HFFc6 (cell line): ENCODE results near the gene DDC. TPM values are rescaled to one million over a fixed set of nuclear protein-coding genes. Genes with fewer than 3 reads are reported as not detected.

Source experiments
- DNase-seq: peaks from one replicate; pipeline ENCODE4 v3.0.0-alpha.2; 2018
- H3K27ac Mint-ChIP-seq: 2 replicates; pipeline ENCODE4 v1.8.0; 2020; ENCODE audit warnings: mild to moderate bottlenecking, mixed read lengths
- H3K27me3 Mint-ChIP-seq: 2 replicates; pipeline ENCODE4 v1.8.0; 2021; ENCODE audit warnings: mild to moderate bottlenecking, moderate library complexity, mixed read lengths; ENCODE audit not compliant: insufficient read depth
- H3K36me3 Mint-ChIP-seq: 2 replicates; pipeline ENCODE4 v1.8.0; 2021; ENCODE audit warnings: low read depth, mixed read lengths
- H3K4me1 Mint-ChIP-seq: 2 replicates; pipeline ENCODE4 v1.8.0; 2020; ENCODE audit warnings: low read depth, mixed read lengths
- H3K4me3 Mint-ChIP-seq: 2 replicates; pipeline ENCODE4 v1.8.0; 2020; ENCODE audit warnings: mild to moderate bottlenecking, moderate library complexity, mixed read lengths
- H3K9me3 Mint-ChIP-seq: 2 replicates; pipeline ENCODE4 v1.8.0; 2020; ENCODE audit warnings: mild to moderate bottlenecking, mixed read lengths
- CTCF ChIP-seq: fragments of 200-600 bp; sonication (generic); IDR thresholded peaks from 2 replicates; pipeline ENCODE4 v1.5.0; 2021; ENCODE audit warnings: antibody characterized with exemption, mild to moderate bottlenecking
- total RNA-seq, 6 experiments: library from RNA; stranded (reverse); fragmentation: NEBNext Ultra II Directional; extraction: Animal tissue kit (Norgen Biotek cat#: 25700); gene quantifications; 2 replicates in 1 of 6; 3 replicates in 5 of 6; pipeline ENCODE4 v1.2.3, GENCODE V29; 2021

The DDC gene
- total RNA-seq, 6 experiments from 2014 or later = not detected

GRCh38 chr7:50423860-50424259 is 141.3 kb downstream of the DDC start:
- TF ChIP-seq CTCF = no peak
- H3K9me3 Mint-ChIP-seq = no peaks in the 10 kb centered on the region
- peaks cover 3% of the 10 kb centered on the region for H3K27me3 Mint-ChIP-seq
- DNase-seq = no peak
- no peaks in the 10 kb centered on the region for H3K4me1 Mint-ChIP-seq
- no peak overlapping the region for H3K4me3 Mint-ChIP-seq
- no peak overlapping the region for H3K27ac Mint-ChIP-seq
- no peaks in the 10 kb centered on the region for H3K36me3 Mint-ChIP-seq

GRCh38 chr7:50422858-50423257 is 142.3 kb downstream of the DDC start:
- no peaks in the 10 kb centered on the region for H3K36me3 Mint-ChIP-seq
- H3K27me3 Mint-ChIP-seq = peaks cover 3% of the 10 kb centered on the region
- DNase-seq = no peak
- H3K27ac Mint-ChIP-seq = no peak overlapping the region
- H3K4me3 Mint-ChIP-seq = no peak overlapping the region
- no peaks in the 10 kb centered on the region for H3K9me3 Mint-ChIP-seq
- H3K4me1 Mint-ChIP-seq = no peaks in the 10 kb centered on the region
- no peak for TF ChIP-seq CTCF

- H3K27ac Mint-ChIP-seq = no peak overlapping the region
- H3K36me3 Mint-ChIP-seq = no peaks in the 10 kb centered on the region
- H3K9me3 Mint-ChIP-seq = no peaks in the 10 kb centered on the region
- DNase-seq = no peak
- TF ChIP-seq CTCF = no peak
- H3K27me3 Mint-ChIP-seq = peaks cover 3% of the 10 kb centered on the region
- H3K4me1 Mint-ChIP-seq = peaks cover 5% of the 10 kb centered on the region; the same call in 1 of the 2 replicates
- H3K4me3 Mint-ChIP-seq = no peak overlapping the region
These were observed 144.2 kb downstream of the DDC start for GRCh38 chr7:50421043-50421442.

GRCh38 chr7:50418526-50419290 is 146.5 kb downstream of the DDC start:
- H3K9me3 Mint-ChIP-seq = no peaks in the 10 kb centered on the region
- peaks cover 5% of the 10 kb centered on the region; the same call in 1 of the 2 replicates for H3K4me1 Mint-ChIP-seq
- no peak for TF ChIP-seq CTCF
- H3K36me3 Mint-ChIP-seq = no peaks in the 10 kb centered on the region
- DNase-seq = no peak
- no peak overlapping the region for H3K4me3 Mint-ChIP-seq
- H3K27me3 Mint-ChIP-seq = peaks cover 5% of the 10 kb centered on the region
- no peak overlapping the region for H3K27ac Mint-ChIP-seq

GRCh38 chr7:50418086-50418515 is 147.1 kb downstream of the DDC start:
- Mint-ChIP-seq H3K4me3 (no peak overlapping the region), H3K4me1 (peaks cover 5% of the 10 kb centered on the region; the same call in 1 of the 2 replicates), H3K9me3 (no peaks in the 10 kb centered on the region), H3K27ac (no peak overlapping the region), H3K27me3 (peaks cover 4% of the 10 kb centered on the region), H3K36me3 (no peaks in the 10 kb centered on the region)
- peak; percentile 72 for DNase-seq
- peak; percentile 91 for TF ChIP-seq CTCF
